Osteoblast (primary cell): ENCODE measurements around the gene CHD1L. TPM values are rescaled to one million over a fixed set of nuclear protein-coding genes. Genes with fewer than 3 reads are reported as not detected.

ENCODE experiments used
- DNase-seq: peaks from one replicate; pipeline ENCODE4 v3.0.0; 2011; ENCODE audit warnings: low spot score, mixed read lengths; ENCODE audit not compliant: insufficient read length; ENCODE audit errors: missing footprints
- H2AFZ ChIP-seq: 2 replicates; pipeline ENCODE4 v1.6.0; 2011; ENCODE audit warnings: mild to moderate bottlenecking, low read length
- H3K27ac ChIP-seq: 2 replicates; pipeline ENCODE4 v1.5.1; 2011; ENCODE audit warnings: mild to moderate bottlenecking, low read depth, low read length, moderate library complexity
- H3K27me3 ChIP-seq: 2 replicates; pipeline ENCODE4 v1.6.0; 2012; ENCODE audit warnings: mild to moderate bottlenecking, control low read depth, inconsistent platforms, low read length, moderate library complexity; ENCODE audit not compliant: insufficient read depth
- H3K36me3 ChIP-seq: 2 replicates; pipeline ENCODE4 v1.5.1; 2011; ENCODE audit warnings: mild to moderate bottlenecking, low read length, control low read depth, moderate library complexity; ENCODE audit not compliant: insufficient read depth
- H3K4me1 ChIP-seq: 2 replicates; pipeline ENCODE4 v1.5.1; 2011; ENCODE audit warnings: mild to moderate bottlenecking, low read length, control low read depth, moderate library complexity; ENCODE audit not compliant: insufficient read depth
- H3K4me2 ChIP-seq: 2 replicates; pipeline ENCODE4 v1.6.0; 2011; ENCODE audit warnings: mild to moderate bottlenecking, low read length; ENCODE audit not compliant: insufficient read depth
- H3K4me3 ChIP-seq: fragments of 200-600 bp; sonication (generic); 3 replicates; pipeline ENCODE4 v1.5.1; 2012; ENCODE audit warnings: mild to moderate bottlenecking, low read length, inconsistent platforms; ENCODE audit not compliant: insufficient read depth
- H3K79me2 ChIP-seq: 2 replicates; pipeline ENCODE4 v1.6.0; 2012; ENCODE audit warnings: mild to moderate bottlenecking, low read length, control low read depth, inconsistent platforms; ENCODE audit not compliant: insufficient read depth
- H3K9me3 ChIP-seq: 2 replicates; pipeline ENCODE4 v1.5.1; 2011; ENCODE audit warnings: low read depth, low read length, control low read depth
- H4K20me1 ChIP-seq: 2 replicates; pipeline ENCODE4 v1.6.0; 2012; ENCODE audit warnings: mild to moderate bottlenecking, low read length, control low read depth; ENCODE audit not compliant: insufficient read depth
- CTCF ChIP-seq: IDR thresholded peaks from 2 replicates; pipeline ENCODE4 v1.5.1; 2011; ENCODE audit warnings: mild to moderate bottlenecking, low read depth, low read length, moderate library complexity; ENCODE audit errors: extremely low read depth
- total RNA-seq: library from RNA; depleted of rRNA; stranded (reverse); fragments of >200 nt; gene quantifications from 2 replicates; pipeline ENCODE4 v1.2.3, GENCODE V29; 2012

The CHD1L gene
- total RNA-seq, 1 donor, result 27.5 TPM

GRCh38 chr1:147264158-147264768 lies 21.8 kb downstream of the CHD1L start:
- H3K4me1 ChIP-seq, result peaks cover 19% of the 10 kb centered on the region
- peak overlapping the region; percentile 62 for H3K27ac ChIP-seq
- no peaks in the 10 kb centered on the region for H3K27me3 ChIP-seq
- H4K20me1 ChIP-seq, result no peaks in the 10 kb centered on the region
- H3K9me3 ChIP-seq, result no peaks in the 10 kb centered on the region
- peak overlapping the region; percentile 57 for H3K4me2 ChIP-seq
- H3K79me2 ChIP-seq, result peaks cover 3% of the 10 kb centered on the region
- H2AFZ ChIP-seq, result peak overlapping the region; percentile 1
- no peak for TF ChIP-seq CTCF
- H3K4me3 ChIP-seq, result no peak overlapping the region
- DNase-seq, result peak; percentile 68
- H3K36me3 ChIP-seq, result peaks cover 55% of the 10 kb centered on the region

- H3K27me3 ChIP-seq, result no peaks in the 10 kb centered on the region
- no peaks in the 10 kb centered on the region for H4K20me1 ChIP-seq
- no peak overlapping the region for H2AFZ ChIP-seq
- no peak overlapping the region for H3K27ac ChIP-seq
- no peak for DNase-seq
- H3K9me3 ChIP-seq, result no peaks in the 10 kb centered on the region
- no peak overlapping the region for H3K4me3 ChIP-seq
- no peak for TF ChIP-seq CTCF
- peaks cover 19% of the 10 kb centered on the region for H3K4me1 ChIP-seq
- peaks cover 49% of the 10 kb centered on the region for H3K36me3 ChIP-seq
- no peak overlapping the region for H3K4me2 ChIP-seq
- no peaks in the 10 kb centered on the region for H3K79me2 ChIP-seq
Measured at GRCh38 chr1:147266381-147266780, 23.9 kb downstream of the CHD1L start.

GRCh38 chr1:147267711-147268110 lies 25.2 kb downstream of the CHD1L start:
- H3K36me3 ChIP-seq, result peaks cover 56% of the 10 kb centered on the region

GRCh38 chr1:147270721-147271120 lies 28.2 kb downstream of the CHD1L start:
- Histone ChIP-seq H3K79me2 (no peaks in the 10 kb centered on the region), H3K4me1 (peaks cover 15% of the 10 kb centered on the region), H2AFZ (no peak overlapping the region), H3K27me3 (no peaks in the 10 kb centered on the region), H3K36me3 (peaks cover 62% of the 10 kb centered on the region), H3K4me3 (no peak overlapping the region), H3K9me3 (no peaks in the 10 kb centered on the region), H4K20me1 (no peaks in the 10 kb centered on the region), H3K27ac (no peak overlapping the region), H3K4me2 (no peak overlapping the region)
- no peak for TF ChIP-seq CTCF
- DNase-seq, result no peak

More at GRCh38 chr1:147267711-147268110, 25.2 kb downstream of the CHD1L start:
- no peak for TF ChIP-seq CTCF
- no peak overlapping the region for H3K4me3 ChIP-seq
- no peaks in the 10 kb centered on the region for H3K79me2 ChIP-seq
- peaks cover 21% of the 10 kb centered on the region for H3K4me1 ChIP-seq
- H3K9me3 ChIP-seq, result no peaks in the 10 kb centered on the region
- no peak overlapping the region for H2AFZ ChIP-seq
- H3K27me3 ChIP-seq, result no peaks in the 10 kb centered on the region
- DNase-seq, result no peak
- H4K20me1 ChIP-seq, result no peaks in the 10 kb centered on the region
- no peak overlapping the region for H3K4me2 ChIP-seq
- H3K27ac ChIP-seq, result no peak overlapping the region
